GM23338 (cell line): ENCODE measurements around the gene RAD21L1. TPM values are rescaled to one million over a fixed set of nuclear protein-coding genes. Genes with fewer than 3 reads are reported as not detected.

ENCODE experiments used
- ATAC-seq: fragments of 200-7000 bp; cut with Tn5 transposase; 3 replicates; pipeline ENCODE4 v1.9.1; 2020
- DNase-seq: peaks from one replicate; pipeline ENCODE4 v3.0.0-alpha.2; 2015; ENCODE audit warnings: low spot score
- H2AFZ ChIP-seq: fragments of 200-600 bp; sonication (generic); 2 replicates; pipeline ENCODE4 v1.8.0; 2016; ENCODE audit warnings: antibody characterized with exemption, mild to moderate bottlenecking, moderate library complexity
- H3F3A ChIP-seq: fragments of 200-600 bp; sonication (generic); replicated peaks from 2 replicates; pipeline ENCODE4 v1.8.0; 2017; ENCODE audit warnings: antibody characterized with exemption, mixed run types, low read depth
- H3K27ac ChIP-seq: fragments of 200-600 bp; sonication (generic); 2 replicates; pipeline ENCODE4 v1.6.1; 2016; ENCODE audit warnings: low read depth
- H3K27me3 ChIP-seq: fragments of 200-600 bp; sonication (generic); 2 replicates; pipeline ENCODE4 v1.8.0; 2016; ENCODE audit warnings: mild to moderate bottlenecking, mixed run types, moderate library complexity; ENCODE audit not compliant: insufficient read depth
- H3K36me3 ChIP-seq: fragments of 200-600 bp; sonication (generic); 2 replicates; pipeline ENCODE4 v1.8.0; 2016; ENCODE audit warnings: mild to moderate bottlenecking; ENCODE audit not compliant: insufficient read depth
- H3K4me1 ChIP-seq: fragments of 200-600 bp; sonication (generic); 2 replicates; pipeline ENCODE4 v1.8.0; 2016; ENCODE audit warnings: mild to moderate bottlenecking, moderate library complexity; ENCODE audit not compliant: insufficient read depth
- H3K4me2 ChIP-seq: fragments of 200-600 bp; sonication (generic); 2 replicates; pipeline ENCODE4 v1.7.1; 2017; ENCODE audit warnings: mixed run types
- H3K4me3 ChIP-seq: fragments of 200-600 bp; sonication (generic); 2 replicates; pipeline ENCODE4 v1.6.1; 2016; ENCODE audit warnings: mixed run types
- H3K79me2 ChIP-seq: fragments of 200-600 bp; sonication (generic); replicated peaks from 2 replicates; pipeline ENCODE4 v1.8.0; 2017; ENCODE audit warnings: mild to moderate bottlenecking; ENCODE audit not compliant: insufficient read depth
- H3K9me2 ChIP-seq: fragments of 200-600 bp; sonication (generic); 2 replicates; pipeline ENCODE4 v1.8.0; 2017; ENCODE audit not compliant: insufficient read depth
- H4K20me1 ChIP-seq: fragments of 200-600 bp; sonication (generic); replicated peaks from 2 replicates; pipeline ENCODE4 v1.8.0; 2017; ENCODE audit warnings: mild to moderate bottlenecking; ENCODE audit not compliant: insufficient read depth
- H3K27ac Mint-ChIP-seq: 2 replicates; pipeline ENCODE4 v1.8.0; 2020; ENCODE audit warnings: inconsistent platforms, mild to moderate bottlenecking, moderate library complexity, mixed read lengths
- H3K27me3 Mint-ChIP-seq: 3 replicates; pipeline ENCODE4 v1.8.0; 2022; ENCODE audit warnings: low read depth, mild to moderate bottlenecking, moderate library complexity, mixed read lengths, inconsistent platforms; ENCODE audit not compliant: insufficient read depth, poor library complexity
- H3K36me3 Mint-ChIP-seq: 3 replicates; pipeline ENCODE4 v1.8.0; 2021; ENCODE audit warnings: low read depth, mild to moderate bottlenecking, inconsistent platforms, moderate library complexity, mixed read lengths
- H3K4me1 Mint-ChIP-seq: 3 replicates; pipeline ENCODE4 v1.8.0; 2020; ENCODE audit warnings: mild to moderate bottlenecking, inconsistent platforms, mixed read lengths
- H3K4me3 Mint-ChIP-seq: 3 replicates; pipeline ENCODE4 v1.8.0; 2021; ENCODE audit warnings: moderate library complexity, mild to moderate bottlenecking, inconsistent platforms, mixed read lengths
- H3K9me3 Mint-ChIP-seq: 3 replicates; pipeline ENCODE4 v1.8.0; 2020; ENCODE audit warnings: moderate library complexity, mild to moderate bottlenecking, inconsistent platforms, mixed read lengths
- CREB1 ChIP-seq: fragments of 250-450 bp; sonication (Bioruptor Pico); IDR thresholded peaks from 2 replicates; pipeline ENCODE4 v1.5.0; 2020; ENCODE audit warnings: low read depth, mild to moderate bottlenecking, moderate library complexity
- CTCF ChIP-seq, 2 experiments: fragments of 200-600 bp in 1 of 2; sonication (generic) in 1 of 2; conservative IDR thresholded peaks; 2 replicates each; pipeline versions ENCODE4 v1.5.1 to v1.6.1; 2016 to 2017; ENCODE audit warnings: antibody characterized with exemption in 2 of 2, low read depth in 2 of 2, mild to moderate bottlenecking in 2 of 2, moderate library complexity in 1 of 2
- EZH2 ChIP-seq: fragments of 200-600 bp; sonication (generic); IDR thresholded peaks from one replicate; pipeline ENCODE4 v1.8.0; 2017; ENCODE audit warnings: antibody characterized with exemption, mild to moderate bottlenecking, low read depth; ENCODE audit not compliant: unreplicated experiment
- EZH2phosphoT487 ChIP-seq: fragments of 200-600 bp; sonication (generic); IDR thresholded peaks from one replicate; pipeline ENCODE4 v1.8.1; 2018; ENCODE audit warnings: antibody characterized with exemption; ENCODE audit not compliant: unreplicated experiment
- NANOG ChIP-seq: IDR thresholded peaks from 2 replicates; pipeline ENCODE4 v1.6.1; 2016; ENCODE audit warnings: antibody characterized with exemption, borderline replicate concordance
- POLR2AphosphoS5 ChIP-seq: IDR thresholded peaks from 2 replicates; pipeline ENCODE4 v1.6.1; 2016; ENCODE audit warnings: antibody characterized with exemption, low read depth
- STAT1 ChIP-seq: IDR thresholded peaks from one replicate; pipeline ENCODE4 v1.6.1; 2016; ENCODE audit warnings: antibody characterized with exemption; ENCODE audit not compliant: unreplicated experiment
- ZNF114 ChIP-seq: fragments of 250-450 bp; sonication (Bioruptor Pico); IDR thresholded peaks from 2 replicates; pipeline ENCODE4 v1.5.0; 2020; ENCODE audit warnings: mild to moderate bottlenecking, moderate library complexity
- ZNF331 ChIP-seq: fragments of 250-450 bp; sonication (Bioruptor Pico); IDR thresholded peaks from 2 replicates; pipeline ENCODE4 v1.5.0; 2020; ENCODE audit warnings: low read depth, mild to moderate bottlenecking, moderate library complexity
- polyA plus RNA-seq: library from polyadenylated mRNA; unstranded; fragments of >200 nt; fragmentation: Nextera tagmentation; extraction: Ambion mirVana; gene quantifications from 2 replicates; pipeline ENCODE4 v1.2.1, GENCODE V29; 2016
- total RNA-seq: library from RNA; depleted of rRNA; stranded (reverse); fragments of >200 nt; shearing (Covaris generic); gene quantifications from 2 replicates; pipeline ENCODE4 v1.2.3, GENCODE V29; 2014
- TF ChIP-seq, protein P1 (sequence below): fragments of 250-450 bp; sonication (Bioruptor Pico); IDR thresholded peaks from 2 replicates; pipeline ENCODE4 v1.5.0; 2020; ENCODE audit warnings: mild to moderate bottlenecking, moderate library complexity
- TF ChIP-seq, protein P2 (sequence below): IDR thresholded peaks from 2 replicates; pipeline ENCODE4 v1.6.1; 2016; ENCODE audit warnings: antibody characterized with exemption
- TF ChIP-seq, protein P3 (sequence below): IDR thresholded peaks from one replicate; pipeline ENCODE4 v1.6.1; 2018; ENCODE audit warnings: antibody characterized with exemption; ENCODE audit not compliant: unreplicated experiment

RAD21L1 gene
- total and polyA plus RNA-seq, 2 experiments from 2014 or later = 0.10 to 0.95 TPM

- TF ChIP-seq, protein P1, sequence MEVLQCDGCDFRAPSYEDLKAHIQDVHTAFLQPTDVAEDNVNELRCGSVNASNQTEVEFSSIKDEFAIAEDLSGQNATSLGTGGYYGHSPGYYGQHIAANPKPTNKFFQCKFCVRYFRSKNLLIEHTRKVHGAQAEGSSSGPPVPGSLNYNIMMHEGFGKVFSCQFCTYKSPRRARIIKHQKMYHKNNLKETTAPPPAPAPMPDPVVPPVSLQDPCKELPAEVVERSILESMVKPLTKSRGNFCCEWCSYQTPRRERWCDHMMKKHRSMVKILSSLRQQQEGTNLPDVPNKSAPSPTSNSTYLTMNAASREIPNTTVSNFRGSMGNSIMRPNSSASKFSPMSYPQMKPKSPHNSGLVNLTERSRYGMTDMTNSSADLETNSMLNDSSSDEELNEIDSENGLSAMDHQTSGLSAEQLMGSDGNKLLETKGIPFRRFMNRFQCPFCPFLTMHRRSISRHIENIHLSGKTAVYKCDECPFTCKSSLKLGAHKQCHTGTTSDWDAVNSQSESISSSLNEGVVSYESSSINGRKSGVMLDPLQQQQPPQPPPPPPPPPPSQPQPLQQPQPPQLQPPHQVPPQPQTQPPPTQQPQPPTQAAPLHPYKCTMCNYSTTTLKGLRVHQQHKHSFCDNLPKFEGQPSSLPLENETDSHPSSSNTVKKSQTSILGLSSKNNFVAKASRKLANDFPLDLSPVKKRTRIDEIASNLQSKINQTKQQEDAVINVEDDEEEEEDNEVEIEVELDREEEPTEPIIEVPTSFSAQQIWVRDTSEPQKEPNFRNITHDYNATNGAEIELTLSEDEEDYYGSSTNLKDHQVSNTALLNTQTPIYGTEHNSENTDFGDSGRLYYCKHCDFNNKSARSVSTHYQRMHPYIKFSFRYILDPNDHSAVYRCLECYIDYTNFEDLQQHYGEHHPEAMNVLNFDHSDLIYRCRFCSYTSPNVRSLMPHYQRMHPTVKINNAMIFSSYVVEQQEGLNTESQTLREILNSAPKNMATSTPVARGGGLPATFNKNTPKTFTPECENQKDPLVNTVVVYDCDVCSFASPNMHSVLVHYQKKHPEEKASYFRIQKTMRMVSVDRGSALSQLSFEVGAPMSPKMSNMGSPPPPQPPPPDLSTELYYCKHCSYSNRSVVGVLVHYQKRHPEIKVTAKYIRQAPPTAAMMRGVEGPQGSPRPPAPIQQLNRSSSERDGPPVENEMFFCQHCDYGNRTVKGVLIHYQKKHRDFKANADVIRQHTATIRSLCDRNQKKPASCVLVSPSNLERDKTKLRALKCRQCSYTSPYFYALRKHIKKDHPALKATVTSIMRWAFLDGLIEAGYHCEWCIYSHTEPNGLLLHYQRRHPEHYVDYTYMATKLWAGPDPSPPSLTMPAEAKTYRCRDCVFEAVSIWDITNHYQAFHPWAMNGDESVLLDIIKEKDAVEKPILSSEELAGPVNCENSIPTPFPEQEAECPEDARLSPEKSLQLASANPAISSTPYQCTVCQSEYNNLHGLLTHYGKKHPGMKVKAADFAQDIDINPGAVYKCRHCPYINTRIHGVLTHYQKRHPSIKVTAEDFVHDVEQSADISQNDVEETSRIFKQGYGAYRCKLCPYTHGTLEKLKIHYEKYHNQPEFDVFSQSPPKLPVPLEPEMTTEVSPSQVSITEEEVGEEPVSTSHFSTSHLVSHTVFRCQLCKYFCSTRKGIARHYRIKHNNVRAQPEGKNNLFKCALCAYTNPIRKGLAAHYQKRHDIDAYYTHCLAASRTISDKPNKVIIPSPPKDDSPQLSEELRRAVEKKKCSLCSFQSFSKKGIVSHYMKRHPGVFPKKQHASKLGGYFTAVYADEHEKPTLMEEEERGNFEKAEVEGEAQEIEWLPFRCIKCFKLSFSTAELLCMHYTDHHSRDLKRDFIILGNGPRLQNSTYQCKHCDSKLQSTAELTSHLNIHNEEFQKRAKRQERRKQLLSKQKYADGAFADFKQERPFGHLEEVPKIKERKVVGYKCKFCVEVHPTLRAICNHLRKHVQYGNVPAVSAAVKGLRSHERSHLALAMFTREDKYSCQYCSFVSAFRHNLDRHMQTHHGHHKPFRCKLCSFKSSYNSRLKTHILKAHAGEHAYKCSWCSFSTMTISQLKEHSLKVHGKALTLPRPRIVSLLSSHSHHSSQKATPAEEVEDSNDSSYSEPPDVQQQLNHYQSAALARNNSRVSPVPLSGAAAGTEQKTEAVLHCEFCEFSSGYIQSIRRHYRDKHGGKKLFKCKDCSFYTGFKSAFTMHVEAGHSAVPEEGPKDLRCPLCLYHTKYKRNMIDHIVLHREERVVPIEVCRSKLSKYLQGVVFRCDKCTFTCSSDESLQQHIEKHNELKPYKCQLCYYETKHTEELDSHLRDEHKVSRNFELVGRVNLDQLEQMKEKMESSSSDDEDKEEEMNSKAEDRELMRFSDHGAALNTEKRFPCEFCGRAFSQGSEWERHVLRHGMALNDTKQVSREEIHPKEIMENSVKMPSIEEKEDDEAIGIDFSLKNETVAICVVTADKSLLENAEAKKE = no peak
- no peak for TF ChIP-seq EZH2phosphoT487
- no peak for TF ChIP-seq EZH2
- no peak for TF ChIP-seq POLR2AphosphoS5
- TF ChIP-seq CREB1 (CRISPR knock-in tag) = no peak
- TF ChIP-seq STAT1 = no peak
Observed at GRCh38 chr20:1240549-1240948, 14.7 kb downstream of the RAD21L1 start (continued).

DNA sequence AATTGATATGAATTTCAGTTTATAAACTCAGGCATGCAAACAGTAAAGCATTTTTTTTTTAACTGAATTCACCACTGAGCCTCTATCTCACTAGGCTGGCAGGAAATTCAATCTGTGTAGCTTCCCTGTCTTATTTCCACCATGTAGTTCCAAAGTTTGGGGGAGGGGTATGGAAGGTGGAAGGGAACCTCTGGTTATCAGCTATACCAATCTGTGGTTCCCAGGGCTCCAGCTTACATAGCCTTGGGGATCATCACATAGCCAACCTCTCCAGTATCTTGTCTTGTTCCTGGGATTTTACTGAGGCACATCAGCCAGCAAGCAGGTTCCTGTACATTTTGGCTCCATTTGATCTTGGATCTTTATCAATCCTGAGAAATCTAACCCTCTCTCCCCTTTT, 15.6 kb downstream of the RAD21L1 start:
- Histone ChIP-seq H3K36me3 (no peaks in the 10 kb centered on the region), H3K9me2 (no peaks in the 10 kb centered on the region), H3K27me3 (no peaks in the 10 kb centered on the region), H3K4me1 (no peaks in the 10 kb centered on the region), H2AFZ (no peak overlapping the region), H4K20me1 (no peaks in the 10 kb centered on the region), H3F3A (no peaks in the 10 kb centered on the region), H3K4me3 (no peak overlapping the region), H3K27ac (no peak overlapping the region), H3K4me2 (no peak overlapping the region), H3K79me2 (no peaks in the 10 kb centered on the region)
- no peaks in the 10 kb centered on the region for H3K9me3 Mint-ChIP-seq
- DNase-seq = no peak
- H3K4me1 Mint-ChIP-seq = peaks cover 5% of the 10 kb centered on the region; the same call in 2 of the 3 replicates
- no peak overlapping the region for H3K27ac Mint-ChIP-seq
- no peak overlapping the region for H3K4me3 Mint-ChIP-seq
- no peaks in the 10 kb centered on the region for H3K36me3 Mint-ChIP-seq
- H3K27me3 Mint-ChIP-seq = no peaks in the 10 kb centered on the region
- no peak for ATAC-seq
- TF ChIP-seq NANOG = no peak
- TF ChIP-seq ZNF114 (CRISPR knock-in tag) = no peak
- no peak for TF ChIP-seq EZH2phosphoT487
- TF ChIP-seq ZNF331 = no peak
- TF ChIP-seq, protein P2, sequence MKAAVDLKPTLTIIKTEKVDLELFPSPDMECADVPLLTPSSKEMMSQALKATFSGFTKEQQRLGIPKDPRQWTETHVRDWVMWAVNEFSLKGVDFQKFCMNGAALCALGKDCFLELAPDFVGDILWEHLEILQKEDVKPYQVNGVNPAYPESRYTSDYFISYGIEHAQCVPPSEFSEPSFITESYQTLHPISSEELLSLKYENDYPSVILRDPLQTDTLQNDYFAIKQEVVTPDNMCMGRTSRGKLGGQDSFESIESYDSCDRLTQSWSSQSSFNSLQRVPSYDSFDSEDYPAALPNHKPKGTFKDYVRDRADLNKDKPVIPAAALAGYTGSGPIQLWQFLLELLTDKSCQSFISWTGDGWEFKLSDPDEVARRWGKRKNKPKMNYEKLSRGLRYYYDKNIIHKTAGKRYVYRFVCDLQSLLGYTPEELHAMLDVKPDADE = no peak
- TF ChIP-seq CTCF (conservative IDR thresholded peaks at IDR 0.05; ENCODE audit: low read depth in 2 of 2) = no peak
- TF ChIP-seq STAT1 = no peak
- TF ChIP-seq, protein P3, sequence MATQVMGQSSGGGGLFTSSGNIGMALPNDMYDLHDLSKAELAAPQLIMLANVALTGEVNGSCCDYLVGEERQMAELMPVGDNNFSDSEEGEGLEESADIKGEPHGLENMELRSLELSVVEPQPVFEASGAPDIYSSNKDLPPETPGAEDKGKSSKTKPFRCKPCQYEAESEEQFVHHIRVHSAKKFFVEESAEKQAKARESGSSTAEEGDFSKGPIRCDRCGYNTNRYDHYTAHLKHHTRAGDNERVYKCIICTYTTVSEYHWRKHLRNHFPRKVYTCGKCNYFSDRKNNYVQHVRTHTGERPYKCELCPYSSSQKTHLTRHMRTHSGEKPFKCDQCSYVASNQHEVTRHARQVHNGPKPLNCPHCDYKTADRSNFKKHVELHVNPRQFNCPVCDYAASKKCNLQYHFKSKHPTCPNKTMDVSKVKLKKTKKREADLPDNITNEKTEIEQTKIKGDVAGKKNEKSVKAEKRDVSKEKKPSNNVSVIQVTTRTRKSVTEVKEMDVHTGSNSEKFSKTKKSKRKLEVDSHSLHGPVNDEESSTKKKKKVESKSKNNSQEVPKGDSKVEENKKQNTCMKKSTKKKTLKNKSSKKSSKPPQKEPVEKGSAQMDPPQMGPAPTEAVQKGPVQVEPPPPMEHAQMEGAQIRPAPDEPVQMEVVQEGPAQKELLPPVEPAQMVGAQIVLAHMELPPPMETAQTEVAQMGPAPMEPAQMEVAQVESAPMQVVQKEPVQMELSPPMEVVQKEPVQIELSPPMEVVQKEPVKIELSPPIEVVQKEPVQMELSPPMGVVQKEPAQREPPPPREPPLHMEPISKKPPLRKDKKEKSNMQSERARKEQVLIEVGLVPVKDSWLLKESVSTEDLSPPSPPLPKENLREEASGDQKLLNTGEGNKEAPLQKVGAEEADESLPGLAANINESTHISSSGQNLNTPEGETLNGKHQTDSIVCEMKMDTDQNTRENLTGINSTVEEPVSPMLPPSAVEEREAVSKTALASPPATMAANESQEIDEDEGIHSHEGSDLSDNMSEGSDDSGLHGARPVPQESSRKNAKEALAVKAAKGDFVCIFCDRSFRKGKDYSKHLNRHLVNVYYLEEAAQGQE = no peak
